Measurements from ENCODE around the gene CKB. TPM values are rescaled to one million over a fixed set of nuclear protein-coding genes. Genes with fewer than 3 reads are reported as not detected.

The CKB gene
- total RNA-seq, 1 donor from 2014 or later, result 8.6 TPM

GRCh38 chr14:103519837-103520212, 2.8 kb downstream of the CKB start:
- peaks cover 15% of the 10 kb centered on the region for H3K4me1 Mint-ChIP-seq
- DNase-seq (no peak), ATAC-seq (ENCODE audit: low read depth) (no peak)
- no peak for TF ChIP-seq CTCF (IDR thresholded peaks at IDR 0.05)
- ChIA-PET POLR2A (interaction anchor here (1.3 kb wide), 1 partner anchor 27 kb away, joined by 4 read pairs; no protein-coding TSS in a partner anchor), CTCF (interaction anchor here (1.7 to 4.2 kb wide), 4 partner anchors 20 to 34 kb away, joined by 5 to 70 read pairs (median 8); no protein-coding TSS in a partner anchor)
- H3K27ac Mint-ChIP-seq, result no peak overlapping the region
- intact Hi-C loops (cut with micrococcal nuclease), result loop anchor here (10.0 kb wide), 2 partner anchors 185 to 755 kb away; partner anchors contain the start of gene EIF5
- no peaks in the 10 kb centered on the region for H3K9me3 Mint-ChIP-seq
- H3K4me3 Mint-ChIP-seq, result peak overlapping the region; percentile 52
- H3K36me3 Mint-ChIP-seq (ENCODE audit: low read depth), result no peaks in the 10 kb centered on the region
- H3K27me3 Mint-ChIP-seq, result no peaks in the 10 kb centered on the region

- Mint-ChIP-seq H3K27ac (no peak overlapping the region), H3K36me3 (ENCODE audit: low read depth) (no peaks in the 10 kb centered on the region), H3K4me3 (peak overlapping the region; percentile 38), H3K27me3 (no peaks in the 10 kb centered on the region), H3K4me1 (peaks cover 15% of the 10 kb centered on the region), H3K9me3 (no peaks in the 10 kb centered on the region)
- TF ChIP-seq CTCF (IDR thresholded peaks at IDR 0.05), result no peak
- no peak for DNase-seq
- intact Hi-C loops (cut with micrococcal nuclease), result no loop called here
- ChIA-PET CTCF (interaction anchor here (0.6 to 4.2 kb wide), 14 partner anchors 9 to 161 kb away, joined by 3 to 70 read pairs (median 5); partner anchors contain the start of gene TRMT61A), POLR2A (interaction anchor here (0.6 to 1.3 kb wide), 5 partner anchors 8 to 31 kb away, joined by 3 to 4 read pairs (median 4); partner anchors contain the start of gene TRMT61A)
- no peak for ATAC-seq (ENCODE audit: low read depth)
Measured at GRCh38 chr14:103519043-103519836, 3.4 kb downstream of the CKB start.

GRCh38 chr14:103518422-103519042, 4.1 kb downstream of the CKB start:
- ChIA-PET POLR2A (interaction anchor here (0.6 to 1.3 kb wide), 5 partner anchors 9 to 32 kb away, joined by 3 to 4 read pairs (median 4); partner anchors contain the start of gene TRMT61A), CTCF (interaction anchor here (0.5 to 4.2 kb wide), 15 partner anchors 10 to 1360 kb away, joined by 3 to 70 read pairs (median 5); partner anchors contain the start of gene TRMT61A)
- peak; percentile 69 for DNase-seq
- Mint-ChIP-seq H3K27ac (no peak overlapping the region), H3K36me3 (ENCODE audit: low read depth) (no peaks in the 10 kb centered on the region), H3K9me3 (no peaks in the 10 kb centered on the region), H3K4me3 (no peak overlapping the region), H3K4me1 (peaks cover 11% of the 10 kb centered on the region), H3K27me3 (no peaks in the 10 kb centered on the region)
- intact Hi-C loops (cut with micrococcal nuclease), result loop anchor here (1.0 kb wide), 2 partner anchors 18 to 28 kb away; no protein-coding TSS in a partner anchor
- TF ChIP-seq CTCF (IDR thresholded peaks at IDR 0.05), result peak; percentile 28
- ATAC-seq (ENCODE audit: low read depth), result peak; percentile 20

- Mint-ChIP-seq H3K4me3 (no peak overlapping the region), H3K27me3 (no peaks in the 10 kb centered on the region), H3K36me3 (ENCODE audit: low read depth) (peaks cover 2% of the 10 kb centered on the region), H3K4me1 (peaks cover 10% of the 10 kb centered on the region), H3K9me3 (no peaks in the 10 kb centered on the region), H3K27ac (no peak overlapping the region)
- TF ChIP-seq CTCF (IDR thresholded peaks at IDR 0.05), result no peak
- ATAC-seq (ENCODE audit: low read depth) (no peak), DNase-seq (no peak)
- intact Hi-C loops (cut with micrococcal nuclease), result loop anchor here (1.0 kb wide), 2 partner anchors 18 to 28 kb away; no protein-coding TSS in a partner anchor
- ChIA-PET CTCF (interaction anchor here (0.5 to 4.2 kb wide), 11 partner anchors 9 to 1359 kb away, joined by 3 to 70 read pairs (median 5); partner anchors contain the start of gene TRMT61A), POLR2A (interaction anchor here (0.5 to 1.1 kb wide), 3 partner anchors 9 to 102 kb away, joined by 3 to 4 read pairs (median 4); no protein-coding TSS in a partner anchor)
Measured at GRCh38 chr14:103517721-103518421, 4.8 kb downstream of the CKB start.
